ENCODE results near the gene UEVLD. TPM values are rescaled to one million over a fixed set of nuclear protein-coding genes. Genes with fewer than 3 reads are reported as not detected.

UEVLD gene
- total RNA-seq: 10 to 100 TPM; 12.8 to 23.0 (median 19.9) TPM
- 1 to 10 TPM; 4.1 to 6.7 (median 4.7) TPM for polyA plus RNA-seq
- long read RNA-seq, donor 1, full-length matches to known transcripts: 6 of 6 reads
- long read RNA-seq, donor 1, partial matches to known transcripts: 0 of 6 reads
- long read RNA-seq, donor 1, other reads (novel, unspliced or antisense): 0 of 6 reads
- long read RNA-seq, donor 2, full-length matches to known transcripts: 3 of 3 reads
- long read RNA-seq, donor 2, partial matches to known transcripts: 0 of 3 reads
- long read RNA-seq, donor 2, other reads (novel, unspliced or antisense): 0 of 3 reads

- no peaks in the 10 kb centered on the region for H3K9me3 ChIP-seq
- peak within 1 kb of the TSS; percentile 67 to 89 (median 85) for H3K27ac ChIP-seq
- peaks cover 20 to 57% (median 39%) of the 10 kb centered on the region in 6 donors for H3K4me1 ChIP-seq
- 3 to 6% (median 3%) methylated on average over 32 to 50 of the region's 50 CpGs for WGBS, 5 donors
- DNase-seq: peak; percentile 90
- H3K4me3 ChIP-seq: peak within 1 kb of the TSS; percentile 82 to 93 (median 84)
- no peaks in the 10 kb centered on the region for H3K27me3 ChIP-seq (replicated peaks in 1 of 7)
- intact Hi-C loops (cut with DNase I; ENCODE audit: low total_unique reads): no loop called here
- peak; percentile 88 to 92 (median 89) for TF ChIP-seq POLR2AphosphoS5 (IDR thresholded peaks at IDR 0.05)
- TF ChIP-seq, protein P1, sequence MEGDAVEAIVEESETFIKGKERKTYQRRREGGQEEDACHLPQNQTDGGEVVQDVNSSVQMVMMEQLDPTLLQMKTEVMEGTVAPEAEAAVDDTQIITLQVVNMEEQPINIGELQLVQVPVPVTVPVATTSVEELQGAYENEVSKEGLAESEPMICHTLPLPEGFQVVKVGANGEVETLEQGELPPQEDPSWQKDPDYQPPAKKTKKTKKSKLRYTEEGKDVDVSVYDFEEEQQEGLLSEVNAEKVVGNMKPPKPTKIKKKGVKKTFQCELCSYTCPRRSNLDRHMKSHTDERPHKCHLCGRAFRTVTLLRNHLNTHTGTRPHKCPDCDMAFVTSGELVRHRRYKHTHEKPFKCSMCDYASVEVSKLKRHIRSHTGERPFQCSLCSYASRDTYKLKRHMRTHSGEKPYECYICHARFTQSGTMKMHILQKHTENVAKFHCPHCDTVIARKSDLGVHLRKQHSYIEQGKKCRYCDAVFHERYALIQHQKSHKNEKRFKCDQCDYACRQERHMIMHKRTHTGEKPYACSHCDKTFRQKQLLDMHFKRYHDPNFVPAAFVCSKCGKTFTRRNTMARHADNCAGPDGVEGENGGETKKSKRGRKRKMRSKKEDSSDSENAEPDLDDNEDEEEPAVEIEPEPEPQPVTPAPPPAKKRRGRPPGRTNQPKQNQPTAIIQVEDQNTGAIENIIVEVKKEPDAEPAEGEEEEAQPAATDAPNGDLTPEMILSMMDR (IDR thresholded peaks at IDR 0.05 in 8 of 11, conservative IDR thresholded peaks at IDR 0.05 in 3 of 11): no peak
- peaks cover 0 to 6% (median 0%) of the 10 kb centered on the region in 6 donors for H3K36me3 ChIP-seq
These were observed at the start of gene UEVLD for GRCh38 chr11:18588297-18589252. Gene UEVLD, minus strand, starts transcription at chr11:18588734. Its CDS starts 80 bp downstream, at chr11:18588654.

GRCh38 chr11:18634140-18635032, 45.9 kb upstream of the UEVLD start, which contains the start of gene SPTY2D1:
Gene SPTY2D1, minus strand, starts transcription at chr11:18634342. Its CDS starts 85 bp downstream, at chr11:18634257.
- Histone ChIP-seq H3K9me3 (no peaks in the 10 kb centered on the region), H3K27me3 (replicated peaks in 1 of 7) (no peaks in the 10 kb centered on the region), H3K36me3 (peaks cover 0 to 6% (median 0%) of the 10 kb centered on the region in 6 donors), H3K4me1 (peaks cover 13 to 51% (median 33%) of the 10 kb centered on the region in 6 donors), H3K4me3 (peak within 1 kb of the TSS; percentile 70 to 98 (median 90)), H3K27ac (peak within 1 kb of the TSS; percentile 92 to 97 (median 95))
- 0% methylated on average over 39 to 60 of the region's 60 CpGs for WGBS, 5 donors
- DNase-seq: peak; percentile 100
- intact Hi-C loops (cut with DNase I; ENCODE audit: low total_unique reads): loop anchor here (10.0 kb wide), 1 partner anchor 60 kb away; the partner anchor contains the start of gene TMEM86A
- TF ChIP-seq, protein P1 (IDR thresholded peaks at IDR 0.05 in 8 of 11, conservative IDR thresholded peaks at IDR 0.05 in 3 of 11): peak in 3 of 11 experiments; percentile 33 to 60 (median 54)
- peak; percentile 97 to 98 (median 98) for TF ChIP-seq POLR2AphosphoS5 (IDR thresholded peaks at IDR 0.05)
- TF ChIP-seq POLR2A (IDR thresholded peaks at IDR 0.05): peak; percentile 12 to 73 (median 62)

DNA sequence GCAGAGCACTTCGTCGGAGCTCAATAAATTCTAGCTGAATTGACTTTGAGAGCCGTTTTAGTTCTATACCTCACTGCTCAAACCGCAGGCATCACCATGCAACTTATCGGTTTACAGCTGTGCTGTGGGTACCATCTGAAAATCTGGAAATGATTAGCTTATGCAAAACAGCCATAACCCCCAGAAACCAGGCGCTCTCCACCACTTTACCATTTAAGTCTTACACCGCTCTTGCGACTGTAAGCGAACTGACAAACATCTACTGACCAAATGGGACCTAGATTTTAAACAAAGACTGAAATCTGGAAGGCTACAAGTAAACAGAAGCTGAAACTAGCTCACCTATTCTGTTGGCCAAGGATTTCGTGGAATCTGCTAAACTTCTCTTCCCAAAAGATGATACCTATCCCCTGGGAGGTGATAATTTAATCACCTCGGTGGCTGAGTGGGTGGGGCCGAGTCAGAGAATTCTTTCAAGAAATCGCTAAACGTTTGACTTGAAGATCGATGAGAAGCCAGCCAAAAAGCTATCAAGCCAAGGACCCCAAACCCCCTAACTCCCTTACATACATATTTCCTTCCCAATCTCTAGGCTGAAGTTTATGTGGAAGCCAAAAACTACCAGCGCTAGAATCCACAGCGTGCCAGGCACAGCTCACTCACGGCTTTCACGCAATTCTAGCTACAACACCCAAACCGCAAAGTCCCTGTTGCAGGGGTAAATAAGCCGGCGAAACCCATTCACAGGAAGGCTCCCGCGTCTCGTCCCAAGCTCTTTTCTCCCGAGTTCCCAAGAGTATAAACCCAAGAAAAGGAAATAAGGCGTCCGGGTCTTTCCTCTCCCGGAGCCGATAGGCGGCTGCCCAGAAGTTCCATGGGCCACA, 45.0 kb upstream of the UEVLD start:
- H3K27ac ChIP-seq: peak overlapping the region; percentile 92 to 97 (median 95)
- intact Hi-C loops (cut with DNase I; ENCODE audit: low total_unique reads): loop anchor here (10.0 kb wide), 1 partner anchor 61 kb away; the partner anchor contains the start of gene TMEM86A

More for the DNA sequence above, 45.0 kb upstream of the UEVLD start:
- H3K27me3 ChIP-seq (replicated peaks in 1 of 7): no peaks in the 10 kb centered on the region
- peak overlapping the region; percentile 70 to 98 (median 90) for H3K4me3 ChIP-seq
- H3K36me3 ChIP-seq: peaks cover 0 to 6% (median 0%) of the 10 kb centered on the region in 6 donors
- no peaks in the 10 kb centered on the region for H3K9me3 ChIP-seq
- DNase-seq: no peak
- TF ChIP-seq POLR2AphosphoS5 (IDR thresholded peaks at IDR 0.05): no peak
- no peak for TF ChIP-seq POLR2A (IDR thresholded peaks at IDR 0.05)
- TF ChIP-seq, protein P1 (IDR thresholded peaks at IDR 0.05 in 8 of 11, conservative IDR thresholded peaks at IDR 0.05 in 3 of 11): no peak
- 8 to 11% (median 10%) methylated on average over 31 of the region's 31 CpGs for WGBS, 5 donors
- H3K4me1 ChIP-seq: peaks cover 13 to 60% (median 33%) of the 10 kb centered on the region in 6 donors

All from spleen (tissue), 13 donors.